HG03354 (cell line): ENCODE data around the gene PAX9.
"Not testable (repeated sequence)": the region's sequence is repeated elsewhere in the genome, so short reads cannot be mapped to it uniquely, and the experiment has no call there.

Source experiments
- ATAC-seq: cut with Tn5 transposase; IDR thresholded peaks from one replicate; pipeline ENCODE4 v1.9.1; 2021; ENCODE audit warnings: mild to moderate bottlenecking; ENCODE audit not compliant: unreplicated experiment, poor library complexity, severe bottlenecking

The PAX9 gene

DNA sequence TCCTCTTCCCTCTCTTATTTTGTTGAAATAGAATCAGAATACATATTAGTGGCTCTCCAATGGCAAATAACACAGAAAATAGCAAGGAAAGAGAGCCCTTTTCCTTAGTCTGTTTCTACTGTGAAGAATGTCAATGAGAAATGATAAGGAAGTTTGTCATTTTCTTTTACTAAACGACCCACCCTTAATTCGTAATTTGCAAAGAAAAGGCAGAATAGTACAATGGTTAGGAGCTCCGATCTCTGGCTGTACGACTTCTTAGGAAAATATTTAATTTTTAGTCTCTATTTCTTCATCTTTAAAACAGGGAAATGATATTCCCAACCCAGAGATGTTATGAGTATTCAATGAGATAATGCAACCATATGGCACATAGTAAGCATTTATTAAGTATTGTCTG is 6.0 kb downstream of the PAX9 start:
- no peak for ATAC-seq

DNA sequence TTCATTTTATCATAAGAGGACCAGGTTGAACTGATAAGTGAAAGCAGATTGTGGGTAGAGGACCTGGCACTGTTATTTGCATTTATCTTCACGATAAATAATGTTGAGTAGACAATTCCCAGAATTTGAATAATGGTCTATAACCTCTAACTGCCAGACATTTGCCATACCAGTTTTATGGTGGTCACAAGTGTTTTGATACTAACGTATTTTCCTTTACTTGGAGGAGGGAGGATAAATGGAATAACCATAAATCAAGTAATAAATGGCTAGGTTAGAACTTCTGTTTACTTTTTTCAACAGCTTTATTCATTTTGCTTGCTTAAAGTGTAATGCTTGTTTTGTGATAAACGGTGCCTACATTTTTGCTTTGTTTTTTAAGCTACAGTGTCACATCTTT is 9.5 kb downstream of the PAX9 start:
- no peak for ATAC-seq

DNA sequence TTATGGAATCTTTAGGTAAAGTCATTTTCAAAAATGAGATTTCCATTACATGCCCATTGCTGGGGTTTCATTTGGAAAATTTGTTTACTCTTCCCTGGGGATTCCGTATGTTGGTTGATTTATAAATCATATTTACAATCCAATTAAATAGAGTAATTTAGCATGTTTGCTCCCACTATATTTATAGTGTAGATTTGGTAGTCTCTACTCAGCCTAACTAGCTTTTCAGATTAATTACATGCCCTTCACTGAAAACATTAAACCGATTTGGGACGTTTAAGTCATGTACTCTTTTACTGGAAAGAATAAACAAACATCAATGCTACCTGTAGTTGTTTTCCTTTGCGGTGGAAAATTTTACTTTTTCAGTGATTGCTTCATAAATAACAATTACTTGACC is 10.4 kb downstream of the PAX9 start:
- no peak for ATAC-seq

DNA sequence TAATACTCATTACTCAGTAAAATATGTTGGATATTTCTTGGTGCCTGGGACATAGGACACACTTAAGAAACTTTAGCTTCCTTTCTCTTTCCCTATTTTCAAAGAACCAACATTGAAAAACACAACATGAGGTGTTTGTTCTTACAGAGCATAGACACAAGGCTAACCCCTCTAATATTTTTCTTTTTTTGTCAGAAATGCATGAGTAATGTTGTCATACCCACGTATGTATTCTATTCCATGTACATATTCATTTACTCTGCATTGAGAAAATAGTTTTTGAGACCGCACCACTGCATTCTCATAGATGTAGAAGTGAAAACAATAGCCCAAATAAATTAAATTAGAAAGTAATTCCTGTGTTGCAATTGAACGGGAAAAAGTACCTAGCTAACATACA is 13.0 kb downstream of the PAX9 start:
- no peak for ATAC-seq

DNA sequence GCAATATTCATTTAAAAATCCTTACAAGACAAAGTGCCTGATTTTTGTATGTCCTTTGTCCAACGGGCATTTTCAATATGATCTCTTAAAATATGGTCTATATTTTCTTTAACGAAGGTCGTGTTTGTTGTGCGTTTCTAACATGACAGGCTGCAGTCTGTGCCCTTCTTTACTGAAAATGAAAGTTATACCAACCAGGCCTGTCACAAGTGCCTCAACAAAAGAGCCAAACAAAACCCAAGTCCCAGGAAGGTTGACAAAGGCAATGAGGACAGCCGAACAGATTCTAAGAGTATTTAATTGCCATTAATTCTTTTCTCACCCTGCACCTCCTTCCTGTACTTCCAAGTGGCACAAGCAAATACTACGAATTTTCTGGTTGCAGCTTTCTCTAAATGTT is 13.9 kb downstream of the PAX9 start:
- no peak for ATAC-seq

DNA sequence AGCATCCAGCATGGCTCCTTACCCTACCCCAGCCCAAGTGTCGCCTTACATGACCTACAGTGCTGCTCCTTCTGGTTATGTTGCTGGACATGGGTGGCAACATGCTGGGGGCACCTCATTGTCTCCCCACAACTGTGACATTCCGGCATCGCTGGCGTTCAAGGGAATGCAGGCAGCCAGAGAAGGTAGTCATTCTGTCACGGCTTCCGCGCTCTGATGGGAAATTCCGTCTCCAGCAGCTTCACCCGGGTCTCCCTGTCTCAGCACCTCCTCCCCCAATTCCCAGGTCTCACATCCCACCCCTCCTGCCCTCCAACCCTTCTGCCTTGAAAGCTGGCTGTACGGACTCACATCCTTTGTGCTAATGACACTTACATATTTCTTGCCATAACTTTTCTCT is 14.6 kb downstream of the PAX9 start:
- ATAC-seq: no peak

DNA sequence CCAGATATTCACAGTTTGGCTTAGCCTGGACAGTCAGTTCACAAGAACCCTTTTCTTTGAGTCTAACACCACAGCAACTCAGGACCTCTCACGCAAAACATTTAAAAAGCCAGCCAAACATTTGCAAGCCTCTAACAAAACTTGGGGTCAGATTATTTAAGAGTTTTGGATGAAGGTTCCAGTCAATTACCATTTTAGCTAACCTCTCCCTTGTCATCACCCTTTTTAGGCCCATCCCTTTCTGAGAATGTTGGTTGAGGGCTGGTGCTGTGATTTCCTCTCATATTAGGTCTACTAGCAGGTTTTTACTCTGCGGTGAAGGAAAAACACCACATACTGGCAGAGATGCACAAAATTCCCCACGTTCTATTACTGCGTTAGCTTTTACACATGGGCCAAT is 20.7 kb downstream of the PAX9 start:
- ATAC-seq: no peak

DNA sequence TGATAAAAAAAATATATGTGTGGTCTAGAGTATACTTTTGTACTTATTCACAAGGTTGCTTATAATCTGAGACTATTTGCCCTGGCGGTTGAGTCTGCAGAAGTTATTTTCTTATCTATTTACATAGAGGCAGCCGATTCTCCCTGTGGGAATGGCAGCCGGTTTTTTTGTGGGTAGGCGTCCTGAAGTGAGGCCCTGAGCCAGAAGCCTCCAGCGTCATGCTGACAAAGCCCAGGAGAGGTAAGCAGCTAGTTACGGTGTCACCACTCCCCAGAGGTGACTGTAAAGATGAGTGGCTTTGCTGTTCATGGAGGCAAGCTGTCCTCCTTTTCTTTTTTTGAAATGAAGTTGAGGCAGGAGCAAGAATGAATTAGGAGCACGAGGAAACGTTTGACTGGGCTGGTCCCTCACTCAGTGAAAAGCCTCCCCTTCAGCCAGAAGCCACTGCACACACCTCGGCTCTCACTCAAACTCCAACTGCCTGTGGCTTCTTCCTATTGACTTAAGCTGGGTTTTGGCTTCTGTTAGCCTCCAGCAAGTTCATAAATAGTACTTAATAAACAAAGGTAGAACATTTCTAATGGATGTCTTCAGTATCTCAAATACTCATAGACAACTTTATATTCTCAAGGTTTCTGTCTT is 21.5 kb downstream of the PAX9 start:
- ATAC-seq: no peak

DNA sequence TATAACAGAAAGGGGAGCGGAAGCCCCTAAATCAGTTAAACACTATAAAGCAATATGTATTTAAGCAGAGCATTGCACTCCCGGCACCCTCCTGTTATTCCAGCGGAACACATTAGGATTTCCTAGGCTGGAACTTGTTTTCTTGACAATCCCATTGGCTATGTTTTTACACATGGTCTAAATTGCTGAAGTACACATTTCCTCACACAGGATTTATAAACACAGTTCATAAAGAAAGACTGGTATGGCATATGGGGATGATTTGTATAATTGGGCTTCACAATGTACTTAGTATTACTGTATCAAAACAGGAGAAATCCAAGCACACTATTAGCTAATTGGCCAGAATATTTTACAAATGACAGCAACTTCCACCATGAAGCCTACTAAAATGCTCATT is 23.3 kb downstream of the PAX9 start:
- ATAC-seq: no peak

DNA sequence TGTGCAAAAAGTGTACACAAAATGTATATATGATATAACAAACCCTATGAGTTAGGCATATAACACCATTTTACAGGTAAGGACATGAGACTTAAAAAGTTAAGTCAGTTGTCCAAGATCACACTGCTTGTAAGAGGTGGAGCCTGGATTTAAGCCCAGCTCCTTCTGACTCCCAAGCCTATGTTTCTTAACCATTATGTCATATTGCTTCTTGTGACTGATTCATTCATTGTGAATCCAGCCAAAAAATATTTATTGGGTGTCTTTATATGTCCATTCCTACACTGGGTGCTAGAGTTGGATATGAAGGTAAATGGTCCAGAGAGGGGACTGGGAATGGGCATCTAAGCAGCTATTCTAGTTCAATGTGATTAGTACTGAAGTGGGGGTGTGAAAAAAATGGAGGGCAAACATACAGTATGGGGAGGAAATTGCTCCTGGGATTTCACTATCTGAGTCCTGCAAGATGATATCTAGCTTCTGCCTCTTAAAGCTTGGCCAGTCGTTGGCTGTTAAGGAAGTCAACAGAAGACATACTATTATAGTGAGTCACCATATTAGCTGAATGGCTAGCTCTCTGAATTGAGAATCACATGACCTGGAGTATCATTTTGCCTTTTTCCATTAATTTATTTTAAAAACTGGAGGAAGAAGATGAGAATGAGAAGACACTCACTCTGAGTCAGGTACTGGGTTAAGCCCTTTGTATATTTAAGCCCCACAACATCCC is 28.8 kb downstream of the PAX9 start:
- no peak for ATAC-seq

DNA sequence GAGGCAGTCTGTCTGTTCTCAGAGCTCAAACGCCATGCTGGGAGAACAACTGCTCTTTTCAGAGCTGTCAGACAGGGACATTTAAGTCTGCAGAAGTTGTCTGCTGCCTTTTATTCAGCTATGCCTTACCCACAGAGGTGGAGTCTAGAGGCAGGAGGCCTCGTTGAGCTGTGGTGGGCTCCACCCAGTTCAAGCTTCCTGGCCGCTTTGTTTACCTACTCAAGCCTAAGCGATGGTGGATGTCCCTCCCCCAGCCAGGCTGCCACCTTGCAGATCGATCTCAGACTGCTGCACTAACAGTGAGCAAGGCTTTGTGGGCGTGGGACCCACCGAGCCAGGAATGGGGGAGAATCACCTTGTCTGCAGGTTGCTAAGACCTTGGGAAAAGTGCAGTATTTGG is 37.8 kb downstream of the PAX9 start:
- not testable (repeated sequence) for ATAC-seq

DNA sequence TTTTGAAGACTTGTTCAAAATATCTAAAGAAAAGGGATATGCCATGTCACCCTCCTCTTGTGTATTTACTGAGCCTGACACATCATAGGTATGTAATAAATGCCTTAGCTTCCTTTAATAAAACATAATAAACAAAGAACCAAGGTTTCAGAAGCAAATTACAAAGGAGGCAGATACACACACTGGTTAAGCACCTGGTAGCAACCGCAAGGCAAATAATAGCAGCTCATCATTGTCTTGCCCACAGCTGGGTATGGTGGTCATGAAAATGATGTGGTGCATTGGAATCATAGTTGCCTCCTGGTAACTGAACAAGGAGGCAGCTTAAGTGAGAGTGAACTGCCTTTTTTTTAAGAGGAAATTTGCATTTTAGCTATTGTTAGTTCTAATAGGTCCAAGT is 39.0 kb downstream of the PAX9 start:
- no peak for ATAC-seq

DNA sequence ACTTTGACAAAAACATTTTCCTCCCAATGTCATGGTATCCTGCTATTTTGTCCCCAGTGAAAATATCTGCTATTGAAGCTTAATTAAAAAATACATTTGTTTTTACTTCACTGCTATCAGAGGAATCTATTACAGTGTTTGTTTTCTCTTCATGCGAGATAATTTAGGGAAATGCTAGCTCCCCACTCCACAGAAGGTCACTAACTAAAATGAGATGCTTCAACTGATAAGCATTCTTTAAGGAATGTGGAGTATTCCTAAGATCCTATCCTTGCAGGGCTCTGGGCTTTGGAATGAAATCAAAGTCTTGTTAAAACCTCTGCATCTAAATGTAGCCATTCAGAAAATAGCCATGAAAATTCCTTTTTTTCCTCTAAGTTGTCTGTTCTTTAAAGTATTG is 39.5 kb downstream of the PAX9 start:
- no peak for ATAC-seq

DNA sequence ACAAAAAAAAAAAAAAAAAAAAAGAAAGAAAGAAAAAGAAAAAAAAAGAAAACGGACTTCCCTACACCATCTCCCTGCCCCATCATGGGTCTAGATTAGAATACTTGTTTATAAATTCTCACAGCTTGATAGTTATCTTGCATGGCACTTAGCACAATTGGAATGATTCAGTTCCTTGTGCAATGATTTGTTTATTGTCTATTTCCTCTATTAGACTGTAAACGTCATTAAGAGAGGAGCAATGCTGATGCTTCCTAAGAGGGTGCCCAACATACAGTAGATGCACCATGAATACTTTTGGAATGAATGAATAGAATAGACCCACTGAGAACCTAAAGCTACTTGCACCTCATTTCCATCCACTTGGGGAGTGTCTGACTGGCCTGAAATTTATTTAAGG is 40.8 kb downstream of the PAX9 start:
- ATAC-seq: no peak

DNA sequence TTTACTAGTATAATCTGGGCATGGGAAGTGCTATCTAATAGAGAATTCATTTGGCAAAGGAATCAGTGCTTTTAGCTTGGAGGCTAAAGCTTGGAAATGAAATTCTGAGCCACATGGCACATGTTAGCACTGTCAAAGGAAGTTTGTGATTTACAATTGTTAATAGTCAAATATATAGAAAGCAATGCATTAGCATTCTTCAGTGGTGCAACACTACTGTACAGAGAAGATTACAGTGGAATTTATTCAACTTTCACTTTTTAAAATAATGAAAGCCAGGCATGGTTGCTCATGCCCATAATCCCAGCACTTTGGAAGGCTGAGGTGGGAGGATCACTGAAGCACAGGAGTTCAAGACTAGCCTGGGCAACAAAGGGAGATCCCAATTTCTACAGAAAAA is 45.9 kb downstream of the PAX9 start:
- ATAC-seq: no peak

DNA sequence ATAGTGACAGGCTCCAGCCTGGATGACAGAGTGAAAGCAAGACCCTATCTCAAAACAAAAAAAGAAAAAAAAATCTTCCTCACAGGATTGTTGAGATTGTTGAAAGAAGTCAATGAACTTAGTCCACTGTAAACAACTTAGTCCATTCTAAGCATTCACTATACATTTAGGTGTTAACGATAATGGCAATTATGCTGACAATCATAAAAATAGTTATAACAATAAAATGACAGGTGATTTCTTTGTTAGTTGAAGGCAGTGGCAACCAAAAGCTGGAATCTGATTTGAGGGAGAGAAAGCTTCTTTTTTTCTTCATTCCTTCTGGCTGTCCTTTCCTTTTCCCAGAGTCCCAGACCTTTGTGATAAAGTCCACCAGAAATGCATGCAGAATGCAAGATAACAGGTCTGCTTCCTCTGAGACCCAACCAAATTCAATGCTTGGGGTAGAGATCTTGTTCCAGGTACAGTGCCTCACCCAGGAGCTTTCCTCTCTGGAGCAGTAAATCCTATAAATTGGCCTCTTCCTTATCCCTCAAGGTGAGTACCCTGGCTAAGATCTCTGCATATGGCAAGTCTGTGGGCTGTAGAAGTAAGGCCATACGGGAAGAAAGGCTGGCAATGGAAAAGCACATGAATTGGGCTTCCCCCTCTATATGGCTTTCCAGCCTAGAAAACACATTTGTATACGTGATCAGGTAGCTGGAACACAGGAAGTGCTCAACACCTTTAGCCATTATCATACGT is 52.5 kb downstream of the PAX9 start:
- ATAC-seq: no peak

DNA sequence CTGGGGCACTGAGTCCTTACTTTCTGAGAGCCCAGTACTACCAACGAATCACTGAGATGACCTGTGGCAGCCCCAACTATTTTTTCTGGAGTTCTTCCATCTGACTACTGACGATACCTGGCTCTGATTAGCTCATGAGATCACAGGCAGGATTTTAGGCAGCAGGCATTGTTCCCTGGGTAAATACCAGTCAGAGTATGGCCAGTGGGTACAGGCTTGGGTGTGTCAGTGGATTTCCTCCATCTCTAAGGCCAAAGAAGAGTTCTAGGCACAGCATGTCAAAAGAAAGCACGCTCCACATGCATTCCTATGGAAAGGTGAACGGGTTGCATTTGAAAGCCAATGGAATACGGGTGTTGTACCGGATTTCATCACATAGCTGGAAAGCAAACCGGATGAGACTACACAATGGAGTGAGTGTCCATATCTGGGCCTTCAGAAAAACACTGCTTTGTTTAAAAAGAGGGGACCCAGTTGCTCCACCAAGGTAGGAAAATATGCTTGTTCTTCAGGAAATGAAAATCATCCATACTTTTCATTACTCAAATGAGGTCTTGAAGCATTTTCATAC is 55.0 kb downstream of the PAX9 start:
- no peak for ATAC-seq

DNA sequence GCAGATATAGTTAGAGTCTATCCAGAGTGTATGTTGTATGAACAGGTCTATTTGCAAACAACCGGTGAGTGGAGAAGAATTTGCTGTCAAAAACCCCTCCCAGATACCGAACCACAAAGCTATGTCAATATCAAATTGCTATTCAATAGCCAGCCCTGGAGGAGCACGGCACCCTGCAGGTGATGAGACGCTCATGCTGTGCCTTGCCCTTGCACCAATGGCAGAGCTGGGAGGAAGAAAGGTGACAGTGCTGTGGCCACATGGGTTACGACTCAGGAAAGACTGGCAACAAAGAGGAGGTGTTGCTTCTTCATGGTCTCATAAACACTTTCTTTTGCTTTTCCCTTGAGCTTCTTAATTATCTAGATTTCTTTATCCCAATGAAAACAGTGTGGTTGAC is 55.7 kb downstream of the PAX9 start:
- ATAC-seq: no peak

DNA sequence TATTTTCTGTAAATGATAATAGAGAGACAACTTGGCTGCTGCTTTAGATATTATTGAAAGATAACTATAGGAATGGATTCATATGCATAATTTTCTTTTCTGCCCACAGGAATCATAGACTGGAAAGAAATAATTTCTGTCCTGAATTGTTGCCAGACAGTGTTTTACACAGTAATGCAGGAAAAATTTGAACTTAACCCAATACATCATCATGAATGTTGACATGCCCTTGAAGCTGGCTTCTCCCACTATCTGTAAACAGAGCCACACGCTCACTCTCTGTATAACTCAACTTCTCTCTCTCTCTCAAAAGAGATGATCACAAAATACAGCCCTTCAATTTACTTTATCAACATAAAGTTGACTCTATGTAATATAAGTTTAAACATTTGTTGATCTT is 56.6 kb downstream of the PAX9 start:
- no peak for ATAC-seq

DNA sequence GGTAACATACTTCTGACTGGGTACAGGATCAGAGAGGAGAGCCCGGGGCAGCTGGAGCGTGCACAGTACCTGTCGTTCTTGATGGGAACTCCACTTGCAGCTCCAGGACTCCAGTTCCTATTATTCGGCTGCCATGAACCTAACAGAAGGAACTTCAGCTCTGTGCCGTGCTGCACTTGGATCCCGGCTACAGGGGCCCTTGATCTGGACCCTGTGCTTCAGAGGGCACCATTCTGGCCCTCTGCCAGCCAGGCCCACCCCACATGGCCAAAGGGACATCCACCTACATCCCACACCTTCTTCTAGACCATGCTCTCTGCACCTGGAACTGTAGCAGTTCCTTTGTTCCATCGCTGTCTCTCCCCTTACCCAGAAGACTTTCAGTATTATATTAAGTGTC is 58.2 kb downstream of the PAX9 start:
- ATAC-seq: no peak

DNA sequence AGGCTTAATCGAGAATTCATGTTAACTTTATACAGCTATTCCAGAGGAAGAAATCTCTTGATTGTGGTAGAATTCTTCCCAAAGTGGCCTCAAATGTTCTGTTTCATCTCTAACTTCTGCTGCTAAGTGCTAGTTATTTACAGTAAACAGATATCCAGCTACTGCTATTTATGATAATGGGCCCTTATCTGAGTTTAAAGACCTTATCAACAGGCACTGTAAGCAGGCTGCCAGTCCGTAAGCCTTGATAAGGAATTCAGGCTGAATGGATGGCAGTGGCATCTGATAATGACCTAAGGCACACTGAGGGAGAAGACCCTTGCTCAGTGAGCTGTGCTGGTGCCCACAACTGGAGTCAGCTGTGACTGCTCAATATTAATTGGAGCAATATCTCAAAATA is 59.0 kb downstream of the PAX9 start:
- ATAC-seq: no peak
